Measurements from ENCODE around the gene TRANK1.
"Not testable (repeated sequence)": the region's sequence is repeated elsewhere in the genome, so short reads cannot be mapped to it uniquely, and the experiment has no call there.

Gene TRANK1

DNA sequence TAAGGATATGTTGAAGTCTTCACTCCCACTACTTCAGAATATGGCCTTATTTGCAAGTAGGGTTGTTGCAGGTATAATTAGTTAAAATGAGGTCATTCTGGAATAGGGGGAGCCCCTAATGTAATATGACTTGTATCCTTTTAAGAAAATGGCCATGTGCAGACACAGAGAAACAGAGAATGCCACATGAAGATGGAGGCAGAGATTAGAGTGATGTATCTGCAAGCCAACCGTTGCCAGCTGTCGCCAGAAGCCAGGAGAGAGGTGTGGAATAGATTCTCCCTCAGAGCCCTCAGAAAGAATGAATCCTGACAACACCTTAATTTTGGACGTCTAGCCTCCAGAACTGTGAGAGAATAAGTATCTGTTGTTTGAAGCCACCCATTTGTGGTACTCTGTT lies 11.3 kb upstream of the TRANK1 start:
- no peak for DNase-seq

DNA sequence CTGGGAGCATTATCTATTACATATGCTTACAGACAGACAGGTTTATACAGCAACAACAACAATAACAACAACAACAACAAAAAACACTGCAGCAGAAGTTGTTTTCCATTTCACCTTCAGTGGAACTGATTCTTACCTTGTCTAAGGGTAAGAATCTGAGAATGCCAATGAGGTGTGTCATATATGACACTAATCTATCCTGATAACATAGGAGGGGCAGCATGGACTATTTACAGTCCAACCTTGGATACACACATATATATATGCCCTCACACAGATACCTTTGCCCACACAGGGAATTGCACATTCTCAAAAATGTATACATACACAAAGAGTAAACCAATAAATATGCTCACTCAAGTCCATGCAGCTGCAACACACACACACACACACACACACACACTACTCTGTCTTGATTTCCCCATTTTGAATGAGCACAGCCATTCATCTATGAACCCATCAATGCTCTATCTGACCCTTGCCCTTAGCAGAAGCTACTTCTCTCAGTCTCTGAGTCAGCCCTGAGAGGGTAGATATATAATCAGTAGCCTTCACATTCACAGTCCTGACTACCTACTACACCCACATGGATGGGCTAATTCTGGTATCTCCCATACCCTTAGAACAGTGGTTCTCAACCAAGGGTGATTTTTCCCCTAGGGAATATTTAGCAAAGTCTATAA lies 9.7 kb upstream of the TRANK1 start:
- no peak for DNase-seq

DNA sequence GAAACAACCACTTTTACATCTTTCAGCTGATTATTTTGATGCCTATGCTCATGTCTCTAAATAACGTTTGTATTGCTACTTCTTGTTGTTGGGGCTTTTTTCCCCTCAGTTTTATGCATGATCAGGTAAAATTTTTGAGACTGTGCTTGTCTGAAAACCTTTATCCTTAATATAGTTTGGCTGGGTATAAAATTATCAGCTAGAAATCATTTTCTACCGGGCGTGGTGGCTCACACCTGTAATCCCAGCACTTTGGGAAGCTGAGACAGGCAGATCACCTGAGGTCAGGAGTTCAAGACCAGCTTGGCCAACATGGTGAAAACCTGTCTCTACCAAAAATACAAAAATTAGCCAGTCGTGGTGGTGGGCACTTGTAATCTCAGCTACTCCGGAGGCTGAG lies 3.0 kb upstream of the TRANK1 start:
- not testable (repeated sequence) for DNase-seq

DNA sequence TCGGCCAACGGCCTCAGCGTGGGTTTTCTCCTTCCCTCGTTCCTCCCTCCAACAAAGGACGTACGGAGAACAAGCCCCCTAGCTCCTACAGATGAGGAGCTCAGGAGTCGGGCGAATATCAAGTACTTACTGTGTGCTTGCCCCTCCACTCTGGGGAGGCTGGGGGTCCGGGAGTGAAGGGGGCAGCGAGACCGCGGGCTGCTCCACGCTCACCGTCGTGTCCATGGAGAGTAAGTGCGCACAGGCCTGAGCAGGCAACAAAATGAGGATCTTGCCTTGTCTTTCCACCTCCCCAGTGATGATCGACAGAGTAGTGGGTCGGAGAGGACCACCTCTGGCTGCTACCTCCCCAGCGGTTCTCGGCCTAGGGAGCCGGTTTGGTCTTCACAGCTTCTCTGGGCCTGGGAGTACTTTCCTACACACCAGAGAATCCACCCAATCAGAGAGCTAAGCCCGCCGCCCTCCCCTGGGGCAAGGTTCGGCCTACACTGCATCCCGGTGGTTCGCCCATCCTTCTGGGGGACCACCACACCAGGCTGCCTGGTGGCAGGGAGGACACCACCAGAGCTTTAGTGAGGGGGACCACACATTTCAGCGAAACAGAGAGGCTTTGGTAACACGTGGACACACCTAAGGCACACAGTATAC lies 603 bp upstream of the TRANK1 start:
- DNase-seq, result no peak

DNA sequence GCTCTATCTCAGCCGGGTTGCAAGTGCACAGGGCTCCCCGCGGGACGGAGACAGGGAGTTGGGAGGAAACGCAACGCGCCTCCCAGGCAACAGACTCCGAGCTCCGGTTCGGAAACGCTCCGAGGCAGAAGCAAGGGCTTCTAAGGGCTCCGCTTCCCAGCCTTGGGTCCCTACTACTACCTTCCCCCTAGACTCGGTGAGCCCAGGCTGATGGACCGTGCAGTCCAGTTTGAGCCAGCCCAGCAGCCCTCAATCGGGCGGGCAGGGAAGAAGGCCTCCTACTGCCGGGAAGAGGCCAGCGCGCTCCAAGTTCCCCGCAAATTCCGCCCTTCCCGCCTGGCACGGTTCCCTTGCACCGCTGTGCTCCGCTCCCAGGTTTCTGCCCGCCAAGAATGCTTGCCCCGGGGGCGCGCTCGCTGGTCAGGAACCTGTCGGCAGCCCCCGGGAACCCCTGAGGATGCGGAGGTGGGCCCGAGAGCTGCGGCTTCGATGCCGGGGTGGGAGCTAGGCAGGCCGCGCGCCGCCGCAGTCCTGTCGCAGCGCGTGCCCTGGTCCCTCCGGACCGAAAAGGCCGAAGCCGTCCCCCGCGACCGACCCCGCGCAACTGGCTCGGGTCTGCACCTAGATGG lies 728 bp downstream of the TRANK1 start:
- peak; percentile 22 to 54 for DNase-seq

DNA sequence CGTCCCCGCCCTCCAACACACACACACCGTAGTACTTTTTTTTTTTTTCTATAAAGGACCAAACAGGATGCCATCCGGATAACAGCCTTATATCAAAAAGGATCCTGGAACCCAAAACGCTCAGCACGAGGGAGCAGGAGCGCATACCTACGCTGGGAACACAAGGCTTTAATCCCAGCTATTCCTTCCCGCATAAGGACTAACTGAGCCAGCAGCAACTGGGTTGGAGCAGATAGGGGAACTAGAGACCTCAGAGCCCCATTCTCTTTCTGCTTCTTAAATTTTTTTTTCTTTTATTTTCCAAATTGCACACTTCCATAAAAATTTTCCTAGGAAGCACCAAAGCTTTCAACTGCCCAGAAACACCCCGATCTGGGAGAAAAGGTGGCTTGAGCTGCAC lies 1.3 kb downstream of the TRANK1 start:
- no peak for DNase-seq

DNA sequence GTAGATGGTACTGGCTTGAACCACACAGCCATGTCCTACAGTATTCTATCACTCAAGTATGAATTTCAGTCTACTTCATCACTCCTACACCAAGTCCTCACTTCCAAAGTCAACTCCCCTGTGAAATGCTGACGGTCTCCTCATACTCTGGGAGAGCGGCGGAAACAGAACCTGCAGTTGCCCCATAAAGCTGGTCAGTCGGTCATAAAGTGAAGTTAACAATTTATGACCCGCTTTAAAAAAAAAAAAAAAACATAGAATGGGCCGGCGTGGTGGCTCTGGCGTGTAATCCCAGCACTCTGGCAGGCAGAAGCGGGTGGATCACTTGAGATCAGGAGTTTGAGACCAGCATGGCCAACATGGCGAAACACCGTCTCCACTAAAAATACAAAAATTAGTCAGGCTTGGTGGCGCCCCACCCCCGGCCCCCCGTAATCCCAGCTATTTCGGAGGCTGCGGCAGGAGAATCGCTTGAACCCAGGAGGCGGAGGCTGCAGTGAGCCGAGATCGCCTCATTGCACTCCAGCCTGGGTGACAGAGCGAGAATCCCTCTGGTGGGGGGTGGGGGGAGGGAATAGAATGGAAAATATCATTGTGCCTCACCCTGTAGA lies 2.1 kb downstream of the TRANK1 start:
- DNase-seq, result no peak

DNA sequence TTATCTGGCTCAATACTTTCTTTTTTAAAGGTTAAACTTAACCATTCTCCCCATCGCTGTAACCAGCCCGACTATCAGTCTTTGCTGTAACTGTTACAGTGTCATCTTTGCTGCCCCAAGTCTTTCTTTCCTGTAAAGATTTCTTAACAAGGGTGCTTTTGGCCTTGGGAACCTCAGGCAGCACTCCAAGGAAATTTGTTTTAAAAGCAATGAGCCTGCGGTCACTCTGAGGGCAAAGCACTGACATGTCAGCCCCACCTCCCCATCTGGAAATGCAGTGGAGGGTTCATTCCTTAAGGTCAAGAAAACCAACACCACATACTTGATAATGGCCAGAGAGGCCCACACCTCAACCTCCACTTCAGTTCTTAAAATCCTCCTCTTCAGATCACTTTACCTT lies 3.2 kb downstream of the TRANK1 start:
- no peak for DNase-seq

DNA sequence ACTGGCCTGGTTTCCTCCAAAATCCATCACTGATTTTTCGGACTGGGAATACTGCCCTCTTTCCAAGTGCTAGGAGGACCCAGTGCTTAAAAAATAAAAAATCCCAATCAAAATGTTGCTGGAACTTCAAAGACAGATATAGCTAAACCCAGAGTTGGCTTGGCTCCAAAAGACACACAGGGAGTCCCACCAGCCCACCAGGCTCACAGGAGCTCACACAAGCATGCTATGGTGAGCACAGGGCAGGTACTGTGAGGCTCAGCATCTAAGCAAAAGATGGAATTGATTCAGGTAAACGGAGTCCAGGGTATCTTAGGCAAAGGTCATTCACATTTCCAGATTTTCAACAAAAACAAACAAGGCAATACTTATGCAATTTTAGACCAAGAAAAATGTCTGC lies 3.7 kb downstream of the TRANK1 start:
- DNase-seq, result no peak

DNA sequence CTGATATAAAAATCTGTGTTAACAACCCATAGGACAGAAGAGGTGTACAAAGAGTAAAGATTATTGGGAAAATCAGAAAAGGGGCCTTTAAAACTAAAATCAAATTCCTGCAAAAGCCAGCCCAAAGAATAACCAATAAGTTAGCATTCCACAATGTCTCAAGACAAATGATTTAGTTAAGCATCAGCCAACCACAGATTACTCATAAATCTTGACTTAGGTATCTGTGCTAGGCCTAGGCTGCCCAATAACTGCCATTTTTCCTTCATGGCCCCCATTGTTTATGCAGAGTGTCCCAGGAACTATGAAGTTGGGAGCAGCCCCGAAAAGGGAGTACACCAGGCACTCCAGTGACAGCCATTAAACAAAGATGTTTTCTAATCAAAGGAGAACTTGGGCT lies 7.4 kb downstream of the TRANK1 start:
- no peak for DNase-seq

DNA sequence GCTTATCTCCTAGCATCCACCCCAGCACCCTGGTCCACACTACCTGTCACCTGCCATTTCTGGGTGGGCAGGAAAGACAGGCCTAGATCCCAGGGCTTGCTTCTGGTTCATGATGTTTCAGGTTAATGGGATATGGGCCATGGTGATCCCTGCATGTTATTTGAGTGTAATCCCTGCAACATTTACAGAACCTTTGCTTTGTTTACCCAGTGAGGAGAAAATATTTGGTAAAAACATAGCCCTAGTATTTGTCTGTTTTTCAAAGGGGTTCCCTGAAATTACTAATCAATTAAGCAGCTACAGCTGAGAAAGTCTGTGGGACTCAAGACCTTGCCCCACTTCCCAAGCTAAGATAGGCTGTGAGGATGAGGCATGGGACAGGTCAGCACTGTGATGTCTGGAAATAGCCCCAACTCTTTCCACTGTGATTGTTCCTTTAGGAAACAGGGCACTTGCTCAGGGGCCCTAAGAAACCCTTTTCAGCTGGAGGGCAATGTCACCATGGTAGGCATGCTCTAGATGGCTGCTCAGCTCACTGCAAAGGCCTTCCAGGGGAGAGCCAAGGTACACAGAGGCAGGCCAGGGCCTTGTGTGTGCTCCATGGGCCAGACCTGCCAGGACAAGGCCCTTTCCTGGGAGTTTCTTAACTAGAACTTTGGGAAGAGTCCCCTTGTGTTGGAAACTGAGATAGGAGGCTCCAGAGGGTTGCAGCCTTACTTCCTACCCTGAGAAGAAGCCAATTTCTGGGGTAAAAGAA lies 11.1 kb downstream of the TRANK1 start:
- no peak for DNase-seq

DNA sequence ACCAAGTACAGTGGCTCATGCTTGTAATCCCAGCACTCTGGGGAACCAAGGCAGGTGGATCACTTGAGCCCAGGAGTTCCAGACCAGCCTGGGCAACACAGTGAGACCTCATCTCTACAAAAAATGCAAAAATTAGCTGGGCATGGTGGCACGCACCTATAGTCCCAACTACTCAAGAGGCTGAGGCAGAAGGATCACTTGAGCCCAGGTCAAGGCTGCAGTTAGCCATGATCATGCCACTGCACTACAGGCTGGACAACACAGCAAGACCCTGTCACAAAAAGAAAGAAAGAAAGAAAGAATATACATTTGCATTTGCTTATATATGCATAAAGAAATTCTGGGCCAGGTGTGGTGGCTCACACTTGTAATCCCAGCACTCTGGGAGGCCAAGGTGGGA lies 13.4 kb downstream of the TRANK1 start:
- not testable (repeated sequence) for DNase-seq

DNA sequence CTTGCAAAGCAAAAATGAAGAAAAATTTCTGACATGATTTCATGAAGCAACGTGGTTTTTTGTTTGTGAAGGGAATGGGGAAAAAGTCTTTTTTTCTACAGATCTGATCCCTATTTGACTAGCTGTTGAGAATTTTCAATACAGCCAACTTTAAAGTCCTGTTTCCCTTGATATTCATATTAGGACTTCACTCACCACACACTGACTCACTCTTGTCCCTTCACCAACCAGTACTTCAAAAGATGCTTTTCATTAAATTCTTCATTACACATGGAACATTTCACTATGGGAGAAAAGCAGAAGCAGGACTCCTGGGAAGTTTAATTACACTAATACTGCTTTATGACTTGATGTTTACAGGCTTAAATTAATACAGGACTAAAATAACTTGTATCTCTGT lies 16.6 kb downstream of the TRANK1 start:
- DNase-seq, result no peak

DNA sequence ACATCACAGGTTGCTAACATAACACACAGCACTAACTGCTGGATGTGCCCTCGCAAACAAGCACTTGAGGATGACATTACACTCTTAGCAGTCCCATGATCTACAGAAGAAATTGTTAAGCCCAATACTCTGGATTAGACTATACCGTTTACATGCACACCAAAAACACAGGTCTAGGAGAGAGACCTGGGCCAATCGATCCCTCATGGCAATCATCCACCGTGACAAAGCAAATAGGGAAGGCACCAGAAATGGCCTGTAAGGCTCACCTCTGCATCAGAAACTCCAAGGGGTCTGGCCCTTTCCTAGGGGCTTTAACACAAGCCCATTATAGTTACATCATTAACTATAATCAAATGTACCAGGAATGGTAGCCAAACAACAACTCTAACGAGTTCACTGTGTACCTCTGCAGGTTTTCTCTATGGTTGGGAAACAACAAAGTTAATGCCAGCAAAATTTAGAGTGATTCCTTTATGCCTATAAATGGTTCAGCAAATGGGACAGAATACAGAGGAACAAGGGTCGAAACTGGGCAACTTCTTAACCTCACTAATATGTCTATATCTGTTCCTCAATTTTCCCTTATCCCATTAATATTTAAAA lies 18.5 kb downstream of the TRANK1 start:
- DNase-seq, result no peak

DNA sequence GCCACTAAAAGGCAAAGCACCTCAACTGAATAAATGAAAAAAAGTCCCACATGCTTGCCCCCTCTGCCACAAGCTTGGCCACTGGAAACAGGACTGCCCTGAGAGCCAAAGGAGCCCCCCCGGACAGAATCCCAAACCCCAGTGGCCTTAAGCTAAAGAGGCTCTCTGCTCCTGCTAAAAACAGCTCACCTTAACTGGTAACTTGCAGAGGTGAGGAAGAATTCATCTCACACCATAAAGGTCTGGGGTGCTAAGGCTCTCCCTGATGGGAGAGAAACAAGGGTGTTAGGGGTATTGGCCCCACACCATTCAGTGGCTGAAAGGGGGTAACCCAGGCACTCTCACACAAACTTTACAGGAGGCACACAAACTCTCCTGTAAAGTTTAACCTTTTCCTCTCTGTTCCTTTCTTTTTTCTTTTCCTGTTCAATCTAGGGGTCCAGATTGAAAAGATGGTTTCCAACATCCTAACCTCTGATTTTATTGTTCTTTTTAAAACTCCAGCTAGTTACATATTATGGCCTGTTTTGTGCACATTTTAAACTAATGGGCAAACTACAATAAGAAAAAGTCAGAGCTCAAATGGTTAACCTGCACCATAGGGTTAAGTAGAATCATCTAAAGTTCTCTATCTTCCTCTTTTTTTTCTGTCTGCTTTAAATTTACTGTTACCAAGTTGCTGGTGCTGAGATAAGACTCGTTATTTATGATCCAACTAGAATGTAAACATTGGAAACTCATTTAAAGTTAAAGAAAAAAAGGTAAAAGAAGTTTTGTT lies 19.9 kb downstream of the TRANK1 start:
- DNase-seq, result peak in 1 of 2 donors; percentile 71

DNA sequence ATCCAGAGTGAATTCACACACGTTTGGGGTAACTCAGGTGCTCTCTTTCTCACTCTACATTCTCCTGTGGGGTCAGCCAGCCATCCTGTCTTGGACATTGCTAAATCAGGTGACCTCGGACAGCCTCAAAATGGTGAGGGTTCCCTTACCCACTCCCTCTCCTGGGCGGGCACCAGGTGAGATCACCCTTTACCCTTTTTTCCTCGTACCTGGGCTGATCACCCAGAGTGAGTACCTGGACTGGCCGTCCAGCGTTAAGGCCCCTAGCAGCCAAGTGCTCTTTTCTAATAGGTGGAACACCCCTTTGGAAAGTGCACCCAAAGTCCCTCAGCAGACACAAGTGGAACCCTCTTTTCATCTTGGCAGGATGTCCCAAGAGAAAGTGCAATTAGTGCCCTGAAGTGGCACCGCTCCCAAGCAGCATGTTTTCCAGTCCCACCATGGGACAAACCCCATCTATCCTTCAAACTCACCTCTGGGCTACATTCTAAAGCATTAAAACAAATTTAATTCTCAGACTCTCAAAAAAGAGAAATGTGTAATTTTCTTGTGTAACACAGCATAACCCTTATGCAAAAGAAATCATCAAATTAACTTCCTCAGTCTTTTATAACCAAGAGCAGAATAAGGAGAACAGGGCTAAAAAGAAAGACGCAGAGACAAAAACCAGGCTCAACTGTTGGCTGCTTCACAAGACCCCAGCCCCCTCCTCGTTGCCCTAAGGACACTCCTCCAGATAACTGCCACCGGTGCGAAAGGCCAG lies 20.7 kb downstream of the TRANK1 start:
- no peak for DNase-seq

DNA sequence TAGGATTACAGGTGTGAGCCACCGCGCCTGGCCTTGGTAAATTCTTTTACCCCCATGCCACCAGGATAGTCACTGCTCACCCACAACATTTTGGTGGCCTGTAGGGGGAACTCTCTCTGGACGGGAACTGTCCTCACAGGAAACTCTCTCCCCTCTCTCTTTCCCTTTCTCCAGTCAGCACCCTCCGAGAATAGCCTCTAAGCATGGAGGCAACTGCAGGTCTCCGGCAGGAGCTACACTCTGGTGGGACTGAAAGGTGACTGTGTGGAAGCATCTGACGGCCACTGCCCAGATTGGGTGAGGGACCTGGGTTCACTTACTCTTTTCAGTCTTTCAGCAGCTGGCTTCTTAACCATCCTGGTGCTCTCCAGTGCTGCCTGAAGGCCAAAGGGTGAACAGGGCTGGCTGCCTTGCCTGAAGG lies 21.3 kb downstream of the TRANK1 start:
- no peak for DNase-seq

DNA sequence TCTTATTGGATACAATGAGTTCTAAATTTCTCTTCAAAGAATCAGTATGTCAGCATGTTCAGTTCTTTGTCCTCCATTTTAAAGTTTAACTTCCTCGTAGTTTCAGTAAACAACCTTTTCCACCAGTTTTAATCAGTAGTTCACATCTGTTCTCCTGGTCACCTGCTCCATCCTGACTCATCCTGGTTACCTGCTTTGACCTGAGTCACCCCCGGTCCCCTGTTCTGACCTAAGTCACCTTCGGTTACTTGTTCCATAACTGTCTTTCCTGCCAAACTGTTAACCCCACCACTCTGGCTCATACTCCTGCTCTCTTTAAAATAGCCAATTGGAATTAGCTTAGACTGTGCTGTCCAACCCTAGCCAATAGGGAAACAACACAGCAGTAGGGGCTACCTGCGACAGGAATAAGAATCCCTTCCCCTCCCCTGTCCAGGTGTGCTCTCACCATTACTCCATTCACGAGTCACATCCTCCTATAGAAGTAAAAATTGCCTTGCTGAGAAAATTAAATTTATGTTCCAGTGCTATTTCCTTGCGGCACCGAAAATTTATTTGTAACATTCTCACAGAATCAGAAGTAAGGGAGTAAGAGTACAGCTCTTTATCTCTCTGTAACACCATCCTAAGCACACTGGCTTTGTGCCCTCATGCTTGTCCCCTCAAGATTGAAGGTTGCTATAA lies 23.8 kb downstream of the TRANK1 start:
- no peak for DNase-seq

DNA sequence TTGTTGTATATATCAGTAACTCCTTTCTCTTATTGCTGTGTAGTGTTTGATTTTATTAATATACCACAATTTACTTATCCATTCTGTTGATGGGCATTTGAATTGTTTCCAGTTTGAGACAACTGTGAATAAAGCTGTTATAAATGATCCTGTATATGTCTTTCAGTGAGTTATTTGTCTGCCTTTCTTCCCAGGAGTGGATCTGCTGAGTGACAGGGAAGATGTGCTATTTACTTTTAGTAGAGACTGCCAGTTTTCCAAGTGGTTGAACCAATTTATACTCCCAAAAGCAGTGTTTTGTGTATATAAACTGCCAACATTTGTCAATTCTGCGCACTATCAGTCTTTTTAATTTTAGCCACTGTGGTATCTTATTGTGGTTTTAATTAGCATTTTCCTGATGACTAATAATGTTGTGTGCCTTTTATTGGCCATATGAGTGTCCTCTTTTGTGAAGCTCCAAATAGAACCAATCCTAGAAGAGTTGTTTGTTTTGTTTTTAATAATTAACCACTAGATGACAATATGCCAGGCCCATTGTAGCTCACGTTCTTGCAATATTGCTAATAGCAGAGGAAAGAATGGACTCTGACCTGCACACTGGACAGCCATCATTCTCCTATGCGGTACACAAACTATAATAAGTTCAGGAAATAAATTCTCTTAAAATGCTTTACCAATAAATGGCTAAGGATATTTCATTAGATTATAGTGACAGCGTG lies 25.3 kb downstream of the TRANK1 start:
- DNase-seq, result no peak

DNA sequence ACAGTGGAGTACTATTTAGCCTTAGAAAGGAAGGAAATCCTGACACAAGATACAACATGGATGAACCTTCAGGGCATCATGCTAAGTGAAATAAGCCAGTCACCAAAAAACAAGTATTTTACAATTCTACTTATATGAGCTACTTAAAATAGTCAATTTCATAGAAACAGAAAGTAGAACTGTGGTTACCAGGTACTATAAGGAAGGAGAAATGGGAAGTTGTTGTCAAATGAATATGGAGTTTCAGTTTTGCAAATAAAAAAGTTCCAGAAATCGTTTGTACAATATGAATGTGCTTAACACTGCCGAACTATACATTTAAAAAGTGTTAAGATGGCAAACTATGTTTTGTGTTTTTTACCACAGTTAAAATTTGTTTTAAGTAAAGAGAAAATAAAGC lies 26.8 kb downstream of the TRANK1 start:
- peak in 1 of 2 donors; percentile 69 for DNase-seq

Measured in bone marrow (tissue), 2 donors.